Left ventricle myocardium inferior (tissue), 1 donor: Measurements from ENCODE around the gene KCNG4. TPM values are rescaled to one million over a fixed set of nuclear protein-coding genes. Genes with fewer than 3 reads are reported as not detected.

ENCODE experiments used
- DNase-seq: peaks from one replicate; pipeline ENCODE4 v3.0.0-alpha.2; 2020
- H3K27ac ChIP-seq: fragments of 200-600 bp; replicated peaks from 2 replicates; pipeline ENCODE4 v1.8.0; 2021
- H3K27me3 ChIP-seq: fragments of 200-600 bp; 2 replicates; pipeline ENCODE4 v1.8.0; 2021; ENCODE audit warnings: low read depth
- H3K36me3 ChIP-seq: fragments of 200-600 bp; 2 replicates; pipeline ENCODE4 v1.8.0; 2021
- H3K4me1 ChIP-seq: fragments of 200-600 bp; 2 replicates; pipeline ENCODE4 v1.8.0; 2021
- H3K4me3 ChIP-seq: fragments of 200-600 bp; 2 replicates; pipeline ENCODE4 v1.8.0; 2021; ENCODE audit warnings: mild to moderate bottlenecking, moderate library complexity
- H3K9me3 ChIP-seq: fragments of 200-600 bp; replicated peaks from 2 replicates; pipeline ENCODE4 v1.8.0; 2021
- intact Hi-C: fragments of 100-400 bp; cut with micrococcal nuclease; formaldehyde crosslinking; loops from one replicate; pipeline ENCODE4 v1.11.0; 2022
- total RNA-seq: library from RNA; stranded (reverse); fragmentation: NEBNext Ultra II Directional; extraction: Animal tissue kit (Norgen Biotek cat#: 25700); gene quantifications from one replicate; pipeline ENCODE4 v1.2.1, GENCODE V29; 2021
- TF ChIP-seq, protein P1 (sequence below): fragments of 200-600 bp; IDR thresholded peaks from 2 replicates; pipeline ENCODE4 v1.8.0; 2021; ENCODE audit warnings: antibody characterized with exemption, mild to moderate bottlenecking, borderline replicate concordance
- donor health status: DM: no; HTN: yes; CAD: no; lungs with severe emphysema.

Gene KCNG4
- total RNA-seq, 1 donor from 2014 or later: not detected

DNA sequence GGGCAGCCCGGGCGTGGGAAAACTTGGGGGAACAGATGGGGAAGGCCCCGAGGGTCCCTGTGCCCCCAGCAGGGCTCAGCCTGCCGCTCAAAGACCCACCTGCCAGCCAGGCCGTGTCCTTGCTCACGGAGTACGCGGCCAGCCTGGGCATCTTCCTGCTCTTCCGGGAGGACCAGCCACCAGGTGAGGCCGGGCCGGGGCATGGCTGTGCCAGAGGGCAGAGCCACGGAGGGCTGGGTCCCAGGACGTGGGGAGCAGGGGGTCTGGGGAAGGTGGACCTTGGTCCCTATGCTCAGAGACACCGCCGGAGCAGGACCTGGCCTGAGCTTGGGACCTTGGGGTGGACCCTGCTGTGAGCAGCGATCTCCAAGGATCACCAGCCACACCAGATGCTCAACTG lies 48.3 kb downstream of the KCNG4 start:
- no peaks in the 10 kb centered on the region for H3K36me3 ChIP-seq
- intact Hi-C loops: no loop called here
- TF ChIP-seq, protein P1, sequence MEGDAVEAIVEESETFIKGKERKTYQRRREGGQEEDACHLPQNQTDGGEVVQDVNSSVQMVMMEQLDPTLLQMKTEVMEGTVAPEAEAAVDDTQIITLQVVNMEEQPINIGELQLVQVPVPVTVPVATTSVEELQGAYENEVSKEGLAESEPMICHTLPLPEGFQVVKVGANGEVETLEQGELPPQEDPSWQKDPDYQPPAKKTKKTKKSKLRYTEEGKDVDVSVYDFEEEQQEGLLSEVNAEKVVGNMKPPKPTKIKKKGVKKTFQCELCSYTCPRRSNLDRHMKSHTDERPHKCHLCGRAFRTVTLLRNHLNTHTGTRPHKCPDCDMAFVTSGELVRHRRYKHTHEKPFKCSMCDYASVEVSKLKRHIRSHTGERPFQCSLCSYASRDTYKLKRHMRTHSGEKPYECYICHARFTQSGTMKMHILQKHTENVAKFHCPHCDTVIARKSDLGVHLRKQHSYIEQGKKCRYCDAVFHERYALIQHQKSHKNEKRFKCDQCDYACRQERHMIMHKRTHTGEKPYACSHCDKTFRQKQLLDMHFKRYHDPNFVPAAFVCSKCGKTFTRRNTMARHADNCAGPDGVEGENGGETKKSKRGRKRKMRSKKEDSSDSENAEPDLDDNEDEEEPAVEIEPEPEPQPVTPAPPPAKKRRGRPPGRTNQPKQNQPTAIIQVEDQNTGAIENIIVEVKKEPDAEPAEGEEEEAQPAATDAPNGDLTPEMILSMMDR: no peak
- no peak overlapping the region for H3K4me3 ChIP-seq
- H3K27me3 ChIP-seq: peaks cover 12% of the 10 kb centered on the region
- no peak for DNase-seq
- peaks cover 8% of the 10 kb centered on the region for H3K4me1 ChIP-seq
- no peak overlapping the region for H3K27ac ChIP-seq
- no peaks in the 10 kb centered on the region for H3K9me3 ChIP-seq

DNA sequence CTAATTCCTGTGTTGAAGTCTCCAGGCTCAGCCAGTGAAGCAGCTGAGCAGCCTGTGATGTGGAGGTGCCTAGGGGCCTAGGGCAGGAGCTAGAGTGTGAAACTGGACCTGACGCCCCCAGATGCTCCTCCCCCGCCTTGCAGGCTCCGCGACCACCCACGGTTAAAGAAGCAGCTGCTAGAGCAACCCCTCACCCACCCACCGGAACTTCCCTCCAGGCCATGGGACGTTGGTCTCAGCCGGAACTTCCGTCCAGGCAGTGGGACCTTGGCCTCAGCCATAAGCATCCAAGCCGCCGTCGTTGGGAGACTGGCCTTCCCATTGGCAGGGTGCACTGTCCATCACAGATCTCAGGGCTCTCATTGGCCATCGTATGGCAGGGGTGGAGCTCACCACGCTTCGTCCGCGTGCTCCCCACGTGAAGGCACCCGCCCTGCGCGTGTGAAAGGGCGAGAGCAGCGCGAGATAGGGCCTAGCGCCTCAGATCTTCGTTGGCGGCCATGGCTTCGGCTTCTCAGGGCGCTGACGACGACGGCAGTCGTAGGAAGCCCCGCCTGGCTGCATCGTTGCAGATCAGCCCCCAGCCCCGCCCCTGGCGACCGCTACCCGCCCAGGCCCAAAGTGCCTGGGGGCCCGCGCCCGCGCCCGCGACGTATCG lies 49.0 kb downstream of the KCNG4 start, which contains the start of gene ADAD2:
ADAD2 (plus strand) TSS at position 427 of the 658 bp plus-strand sequence; CDS start at position 501, 74 bp downstream.
- Histone ChIP-seq H3K4me1 (peaks cover 15% of the 10 kb centered on the region), H3K9me3 (no peaks in the 10 kb centered on the region), H3K27me3 (peaks cover 11% of the 10 kb centered on the region), H3K4me3 (no peak within 1 kb of the TSS), H3K36me3 (no peaks in the 10 kb centered on the region), H3K27ac (no peak within 1 kb of the TSS)
- TF ChIP-seq, protein P1: no peak
- intact Hi-C loops: no loop called here
- DNase-seq: no peak

DNA sequence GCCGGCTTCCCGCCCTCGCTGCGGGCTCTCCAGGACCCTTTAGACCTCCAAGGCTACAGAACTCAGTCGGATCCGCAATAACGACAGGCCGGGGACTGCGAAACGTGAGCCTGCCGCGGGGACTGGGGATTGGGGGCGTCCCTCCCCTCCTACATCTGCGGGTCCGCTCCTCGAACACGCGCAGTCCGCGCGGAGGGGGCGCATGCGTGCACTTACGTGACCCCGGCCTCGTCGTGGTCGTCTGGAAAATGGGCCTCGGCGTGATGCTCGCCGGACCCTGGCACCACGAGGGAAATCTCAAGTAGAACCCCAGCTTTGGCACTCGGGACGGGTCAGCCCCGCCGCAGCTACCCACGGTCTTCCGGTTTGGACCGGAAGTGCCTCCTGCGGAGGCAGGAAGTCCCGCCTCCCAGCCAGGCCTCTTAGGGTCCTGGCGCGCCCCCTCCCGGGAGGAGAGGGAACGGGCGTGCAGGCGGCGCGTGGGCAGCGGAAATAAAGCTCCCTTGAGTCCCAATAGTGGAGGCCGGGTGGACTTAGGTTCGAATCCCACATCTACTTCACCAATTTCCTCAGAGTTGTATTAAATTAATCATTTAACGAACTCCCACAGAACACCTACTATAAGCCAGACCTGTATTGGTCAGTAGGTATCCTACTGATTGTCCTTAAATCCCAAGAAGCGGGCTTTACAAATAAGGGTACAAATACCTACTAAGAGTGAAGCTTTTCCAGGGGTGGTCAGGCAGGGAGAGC lies 53.0 kb downstream of the KCNG4 start, which contains the start of gene TAF1C:
TAF1C (minus strand) TSS at position 373 of the 753 bp plus-strand sequence. CDS start 2,069 bp downstream, outside the sequence.
- intact Hi-C loops: loop anchor here (10.0 kb wide), 2 partner anchors 102 to 232 kb away; partner anchors contain the start of gene OSGIN1
- Histone ChIP-seq H3K4me3 (peak within 1 kb of the TSS; percentile 93), H3K9me3 (no peaks in the 10 kb centered on the region), H3K4me1 (peaks cover 52% of the 10 kb centered on the region), H3K27ac (peak within 1 kb of the TSS; percentile 92), H3K36me3 (peaks cover 19% of the 10 kb centered on the region), H3K27me3 (no peaks in the 10 kb centered on the region)
- peak; percentile 93 for DNase-seq
- TF ChIP-seq, protein P1: peak; percentile 97

DNA sequence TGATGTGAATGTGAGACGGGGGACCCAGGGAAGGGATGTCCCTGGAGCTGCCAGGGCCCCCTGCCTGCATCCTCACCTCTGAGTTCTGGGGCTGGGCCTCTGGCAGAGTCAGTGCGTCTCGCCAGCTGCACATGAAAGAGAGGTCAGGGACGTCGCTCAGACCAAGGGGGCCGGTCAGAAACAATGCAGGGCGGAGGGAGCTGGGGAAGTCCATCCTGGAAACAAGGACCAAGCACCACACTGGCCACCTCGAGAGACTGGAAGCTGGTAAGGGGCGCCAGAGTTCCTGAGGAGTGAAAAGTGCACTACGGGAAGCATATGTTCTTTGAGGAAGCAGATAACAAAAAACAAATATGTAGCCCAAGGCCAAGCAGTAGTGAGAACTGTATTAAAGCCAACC lies 55.0 kb downstream of the KCNG4 start:
- H3K9me3 ChIP-seq: no peaks in the 10 kb centered on the region
- peak overlapping the region; percentile 93 for H3K4me3 ChIP-seq
- peaks cover 73% of the 10 kb centered on the region for H3K4me1 ChIP-seq
- peaks cover 40% of the 10 kb centered on the region for H3K36me3 ChIP-seq
- TF ChIP-seq, protein P1: no peak
- peak; percentile 49 for DNase-seq
- intact Hi-C loops: loop anchor here (10.0 kb wide), 2 partner anchors 100 to 230 kb away; partner anchors contain the start of gene OSGIN1
- no peaks in the 10 kb centered on the region for H3K27me3 ChIP-seq
- peak overlapping the region; percentile 92 for H3K27ac ChIP-seq

DNA sequence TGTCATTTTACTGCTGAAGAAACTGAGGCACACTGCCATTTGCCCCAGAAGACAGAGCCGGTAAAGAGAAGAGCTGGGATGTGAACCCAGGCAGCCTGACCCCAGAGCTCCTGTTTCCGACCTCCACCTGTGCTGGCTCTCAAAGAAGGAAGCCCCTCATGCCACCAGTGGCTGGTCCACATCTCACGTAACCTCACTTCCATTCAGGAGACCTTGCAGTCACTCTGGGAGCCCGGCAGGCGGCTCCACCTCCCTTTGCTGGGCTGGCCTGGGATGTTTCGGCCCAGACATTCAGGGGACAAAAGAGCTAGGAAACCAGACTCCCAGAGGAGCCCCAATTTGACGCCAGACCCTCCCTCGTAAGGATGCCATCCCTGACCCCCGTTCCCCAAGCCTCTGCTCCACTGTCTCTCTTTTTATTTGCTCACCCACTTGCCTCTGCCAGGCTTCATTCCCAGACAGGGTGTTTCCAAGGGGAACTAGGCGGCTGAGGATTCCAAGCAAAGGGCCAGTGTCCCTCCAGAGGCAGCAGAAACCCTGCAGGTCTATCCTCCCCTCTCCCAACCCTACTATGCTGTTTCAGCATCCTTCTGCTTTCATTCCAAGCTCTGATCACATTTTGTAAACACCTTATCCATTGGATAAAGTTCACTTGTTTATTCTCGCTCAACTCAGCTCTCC lies 55.8 kb downstream of the KCNG4 start:
- Histone ChIP-seq H3K9me3 (no peaks in the 10 kb centered on the region), H3K4me1 (peaks cover 80% of the 10 kb centered on the region), H3K27ac (peak overlapping the region; percentile 92), H3K4me3 (peak overlapping the region; percentile 32), H3K36me3 (peaks cover 47% of the 10 kb centered on the region), H3K27me3 (no peaks in the 10 kb centered on the region)
- intact Hi-C loops: loop anchor here (10.0 kb wide), 2 partner anchors 99 to 229 kb away; partner anchors contain the start of gene OSGIN1
- DNase-seq: no peak
- TF ChIP-seq, protein P1: peak; percentile 57
